Prostate gland (tissue), 2 donors: Measurements from ENCODE around the gene LY86.

Source experiments
- POLR2A ChIP-seq: fragments of 450-650 bp; IDR thresholded peaks from one replicate; pipeline ENCODE4 v1.6.1; 2016; ENCODE audit warnings: antibody characterized with exemption, mild to moderate bottlenecking
- POLR2AphosphoS5 ChIP-seq: sonication (generic); formaldehyde crosslinking; IDR thresholded peaks from one replicate; pipeline ENCODE4 v1.6.1; 2017; ENCODE audit warnings: antibody characterized with exemption
- TF ChIP-seq, protein P1 (sequence below), 4 experiments: fragments of 200-600 bp in 2 of 4; fragments of 450-650 bp in 2 of 4; sonication (generic) in 2 of 4; IDR thresholded peaks; 1 replicate in 3 of 4; 2 replicates in 1 of 4; pipeline ENCODE4 v1.5.1; 2016 to 2019; ENCODE audit warnings: antibody characterized with exemption in 4 of 4, mild to moderate bottlenecking in 2 of 4, moderate library complexity in 2 of 4

DNA sequence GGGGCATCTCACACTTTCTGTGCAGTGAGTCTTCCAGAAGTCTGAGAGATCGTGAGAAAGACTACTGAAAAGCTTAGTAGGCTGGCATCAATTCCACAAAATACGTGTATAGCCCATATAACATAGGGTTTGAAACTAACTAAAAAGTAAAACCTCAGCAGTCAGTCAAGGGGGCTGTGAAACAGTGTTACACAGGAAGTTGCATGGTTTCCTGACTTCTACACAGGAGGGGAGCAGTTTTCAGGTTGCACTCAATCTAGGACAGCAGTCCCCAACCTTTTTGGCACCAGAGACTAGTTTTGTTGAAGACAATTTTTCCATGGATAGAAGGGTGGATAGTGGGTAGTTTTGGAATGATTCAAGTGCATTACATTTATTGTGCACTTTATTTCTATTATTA, 4.7 kb upstream of the LY86 start:
- TF ChIP-seq POLR2A, result no peak
- TF ChIP-seq POLR2AphosphoS5, result no peak
- TF ChIP-seq, protein P1, sequence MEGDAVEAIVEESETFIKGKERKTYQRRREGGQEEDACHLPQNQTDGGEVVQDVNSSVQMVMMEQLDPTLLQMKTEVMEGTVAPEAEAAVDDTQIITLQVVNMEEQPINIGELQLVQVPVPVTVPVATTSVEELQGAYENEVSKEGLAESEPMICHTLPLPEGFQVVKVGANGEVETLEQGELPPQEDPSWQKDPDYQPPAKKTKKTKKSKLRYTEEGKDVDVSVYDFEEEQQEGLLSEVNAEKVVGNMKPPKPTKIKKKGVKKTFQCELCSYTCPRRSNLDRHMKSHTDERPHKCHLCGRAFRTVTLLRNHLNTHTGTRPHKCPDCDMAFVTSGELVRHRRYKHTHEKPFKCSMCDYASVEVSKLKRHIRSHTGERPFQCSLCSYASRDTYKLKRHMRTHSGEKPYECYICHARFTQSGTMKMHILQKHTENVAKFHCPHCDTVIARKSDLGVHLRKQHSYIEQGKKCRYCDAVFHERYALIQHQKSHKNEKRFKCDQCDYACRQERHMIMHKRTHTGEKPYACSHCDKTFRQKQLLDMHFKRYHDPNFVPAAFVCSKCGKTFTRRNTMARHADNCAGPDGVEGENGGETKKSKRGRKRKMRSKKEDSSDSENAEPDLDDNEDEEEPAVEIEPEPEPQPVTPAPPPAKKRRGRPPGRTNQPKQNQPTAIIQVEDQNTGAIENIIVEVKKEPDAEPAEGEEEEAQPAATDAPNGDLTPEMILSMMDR (IDR thresholded peaks at IDR 0.05), result no peak
